ENCODE results near the gene IGSF8. TPM values are rescaled to one million over a fixed set of nuclear protein-coding genes. Genes with fewer than 3 reads are reported as not detected.

IGSF8 gene
- total and polyA plus RNA-seq, 2 of the 8 experiments (the other 6 are each of a cell fraction or from before 2014, with no cell fraction given), result 69.6 to 132 TPM

DNA sequence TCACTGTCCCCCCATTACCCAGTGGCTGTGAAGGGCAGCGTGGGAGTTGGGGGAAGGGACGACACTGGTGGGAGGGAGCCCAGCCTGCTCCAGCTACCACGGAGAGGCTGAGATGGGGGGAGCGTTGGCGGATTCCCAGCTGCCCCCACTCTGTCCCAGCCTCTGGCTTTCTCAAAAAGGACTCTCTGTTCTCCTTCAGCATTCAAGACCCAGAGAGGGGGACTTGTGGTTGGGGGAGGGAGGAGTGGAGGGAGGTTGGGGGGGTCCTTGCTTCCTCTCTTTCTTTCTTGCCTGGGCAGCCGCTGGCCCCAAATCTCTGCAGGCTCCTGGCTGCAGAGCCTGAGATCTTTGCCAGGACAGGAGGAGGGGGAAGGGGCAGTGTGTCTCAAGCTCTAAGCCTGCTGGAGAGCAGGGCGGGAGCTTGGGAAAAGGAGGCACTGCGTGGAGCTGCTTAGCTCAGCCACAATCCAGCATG lies 19.3 kb upstream of the IGSF8 start:
- no peaks in the 10 kb centered on the region for H3K79me1 ChIP-seq (ENCODE audit: low read depth, low read length)
- H3K4ac ChIP-seq (replicated peaks; ENCODE audit: insufficient read length, low read depth, low read length), result peak overlapping the region; percentile 82
- peaks cover 0 to 1% of the 10 kb centered on the region in 2 experiments for H4K20me1 ChIP-seq (replicated peaks in 1 of 2; ENCODE audit: control insufficient read depth in 1 of 2, insufficient read depth in 2 of 2, low read length in 2 of 2)
- H3K9me3 ChIP-seq (ENCODE audit: insufficient read depth in 2 of 2, low read depth in 1 of 2, low read length in 1 of 2), result no peaks in the 10 kb centered on the region
- peaks cover 0 to 8% of the 10 kb centered on the region in 2 experiments; a peak in 1 of 4 replicates for H3K79me2 ChIP-seq (ENCODE audit: control insufficient read depth in 1 of 2, insufficient read depth in 2 of 2, low read length in 2 of 2)
- no peaks in the 10 kb centered on the region; a peak in 1 of 7 replicates for H3K27me3 ChIP-seq (replicated peaks in 1 of 4; ENCODE audit: control insufficient read depth in 3 of 4, extremely low read depth in 1 of 4, insufficient read depth in 3 of 4, low read length in 3 of 4)
- peak overlapping the region; percentile 57 for H4K8ac ChIP-seq (ENCODE audit: extremely low read depth, insufficient read depth, low read length)
- peak overlapping the region; percentile 68; the same call in 1 of the 2 replicates for H2BK5ac ChIP-seq (ENCODE audit: low read depth, low read length)
- H3K14ac ChIP-seq (ENCODE audit: insufficient read length), result peak overlapping the region; percentile 62
- no peak overlapping the region for H3K56ac ChIP-seq (replicated peaks; ENCODE audit: insufficient read length, low read depth, low read length)
- no peak for DNase-seq (ENCODE audit: low read depth in 1 of 2, low spot score in 2 of 2)
- peak overlapping the region; percentile 83; the same call in 1 of the 2 replicates for H2BK15ac ChIP-seq (ENCODE audit: low read length)
- H2AK5ac ChIP-seq (ENCODE audit: low read depth, low read length), result peak overlapping the region; percentile 75; the same call in 1 of the 2 replicates
- 44% methylated on average over 6 of the region's 8 CpGs; no CpG with 5 or more reads in 1 of the 2 experiments for WGBS, 2 experiments (ENCODE audit: extremely low coverage in 1 of 2, insufficient coverage in 1 of 2, insufficient read length in 1 of 2, insufficient replicate concordance in 2 of 2, low coverage in 1 of 2, low lambda C conversion rate in 2 of 2, missing lambda C conversion rate in 1 of 2)
- no peak for FAIRE-seq
- H2AFZ ChIP-seq (ENCODE audit: low read length), result no peak overlapping the region
- no peak overlapping the region for H3K27ac ChIP-seq (ENCODE audit: low read depth, low read length)
- H3K18ac ChIP-seq (ENCODE audit: extremely low read depth, low read length), result no peak overlapping the region; the same call in 1 of the 2 replicates
- H3K23me2 ChIP-seq (ENCODE audit: low read depth, low read length), result peaks cover 8% of the 10 kb centered on the region; the same call in 1 of the 2 replicates
- peaks cover 0 to 10% (median 5%) of the 10 kb centered on the region in 4 experiments; a peak in 3 of 8 replicates for H3K36me3 ChIP-seq (ENCODE audit: control insufficient read depth in 2 of 4, insufficient read depth in 4 of 4, low read length in 3 of 4)
- no peak overlapping the region; a peak in 2 of 7 replicates for H3K9ac ChIP-seq (replicated peaks in 1 of 4; ENCODE audit: extremely low read depth in 1 of 4, low read depth in 3 of 4, low read length in 3 of 4)
- H3K4me1 ChIP-seq (replicated peaks in 1 of 4; ENCODE audit: control insufficient read depth in 3 of 4, insufficient read depth in 4 of 4, low read length in 3 of 4), result peaks cover 15 to 44% (median 32%) of the 10 kb centered on the region in 4 experiments
- peak overlapping the region in 1 of 4 experiments; percentile 59; a peak in 3 of 8 replicates for H3K4me3 ChIP-seq (ENCODE audit: extremely low read depth in 1 of 4, insufficient read depth in 2 of 4, low read depth in 3 of 4, low read length in 4 of 4)
- ChIA-PET POLR2A (ENCODE audit: partially characterized antibody) (interaction anchor here (1.3 to 3.8 kb wide), 8 partner anchors 9 to 167 kb away, joined by 4 to 31 read pairs (median 6); partner anchors contain the start of gene PEX19), CTCF (ENCODE audit: partially characterized antibody) (interaction anchor here (0.7 to 18.1 kb wide), 24 partner anchors 9 to 329 kb away, joined by 3 to 256 read pairs (median 5); partner anchors contain the start of genes ATP1A4 and CASQ1)
- H3K23ac ChIP-seq (ENCODE audit: insufficient read length), result no peak overlapping the region
- peak overlapping the region; percentile 75; the same call in 1 of the 2 replicates for H2BK20ac ChIP-seq (ENCODE audit: low read length)
- no peak overlapping the region; the same call in 1 of the 2 replicates for H2BK12ac ChIP-seq (ENCODE audit: low read depth, low read length)
- H2BK120ac ChIP-seq (replicated peaks; ENCODE audit: low read depth, low read length), result no peak overlapping the region
- H3K4me2 ChIP-seq (ENCODE audit: insufficient read depth in 1 of 2, low read depth in 2 of 2, low read length in 2 of 2), result peak overlapping the region; percentile 70 to 89
- H4K5ac ChIP-seq (ENCODE audit: insufficient read length, low read depth, low read length), result no peak overlapping the region
- H4K91ac ChIP-seq (replicated peaks; ENCODE audit: insufficient read length, low read length), result peak overlapping the region; percentile 94
- TF ChIP-seq TEAD4 (IDR thresholded peaks at IDR 0.05; ENCODE audit: low read depth, low read length) (no peak), RXRA (IDR thresholded peaks at IDR 0.05; ENCODE audit: insufficient read depth, low read depth, low read length) (no peak), SIRT6 (IDR thresholded peaks at IDR 0.05; ENCODE audit: low read length) (no peak), TCF12 (IDR thresholded peaks at IDR 0.05; ENCODE audit: low read depth, low read length) (no peak), ZNF274 (IDR thresholded peaks at IDR 0.05; ENCODE audit: borderline replicate concordance, extremely low read depth, low read length) (no peak), EGR1 (IDR thresholded peaks at IDR 0.05; ENCODE audit: borderline replicate concordance, low read depth, low read length) (no peak), BCL11A (IDR thresholded peaks at IDR 0.05; ENCODE audit: low read depth in 2 of 2, low read length in 2 of 2) (no peak), SRF (IDR thresholded peaks at IDR 0.05; ENCODE audit: low read depth, low read length) (no peak)
- TF ChIP-seq, protein P1, sequence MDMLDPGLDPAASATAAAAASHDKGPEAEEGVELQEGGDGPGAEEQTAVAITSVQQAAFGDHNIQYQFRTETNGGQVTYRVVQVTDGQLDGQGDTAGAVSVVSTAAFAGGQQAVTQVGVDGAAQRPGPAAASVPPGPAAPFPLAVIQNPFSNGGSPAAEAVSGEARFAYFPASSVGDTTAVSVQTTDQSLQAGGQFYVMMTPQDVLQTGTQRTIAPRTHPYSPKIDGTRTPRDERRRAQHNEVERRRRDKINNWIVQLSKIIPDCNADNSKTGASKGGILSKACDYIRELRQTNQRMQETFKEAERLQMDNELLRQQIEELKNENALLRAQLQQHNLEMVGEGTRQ (IDR thresholded peaks at IDR 0.05; ENCODE audit: low read length), result no peak
- TF ChIP-seq, protein P2, sequence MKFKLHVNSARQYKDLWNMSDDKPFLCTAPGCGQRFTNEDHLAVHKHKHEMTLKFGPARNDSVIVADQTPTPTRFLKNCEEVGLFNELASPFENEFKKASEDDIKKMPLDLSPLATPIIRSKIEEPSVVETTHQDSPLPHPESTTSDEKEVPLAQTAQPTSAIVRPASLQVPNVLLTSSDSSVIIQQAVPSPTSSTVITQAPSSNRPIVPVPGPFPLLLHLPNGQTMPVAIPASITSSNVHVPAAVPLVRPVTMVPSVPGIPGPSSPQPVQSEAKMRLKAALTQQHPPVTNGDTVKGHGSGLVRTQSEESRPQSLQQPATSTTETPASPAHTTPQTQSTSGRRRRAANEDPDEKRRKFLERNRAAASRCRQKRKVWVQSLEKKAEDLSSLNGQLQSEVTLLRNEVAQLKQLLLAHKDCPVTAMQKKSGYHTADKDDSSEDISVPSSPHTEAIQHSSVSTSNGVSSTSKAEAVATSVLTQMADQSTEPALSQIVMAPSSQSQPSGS (IDR thresholded peaks at IDR 0.05; ENCODE audit: low read length), result no peak

All from H1 (cell line).